HG03045 (cell line): ENCODE data around the gene SMIM31.

ENCODE experiments used
- ATAC-seq: cut with Tn5 transposase; IDR thresholded peaks from one replicate; pipeline ENCODE4 v1.9.1; 2021; ENCODE audit warnings: mild to moderate bottlenecking, moderate library complexity; ENCODE audit not compliant: unreplicated experiment

The SMIM31 gene

GRCh38 chr4:164783976-164784375 lies 30.0 kb downstream of the SMIM31 start:
- no peak for ATAC-seq

- ATAC-seq: no peak
Measured at GRCh38 chr4:164789047-164789446, 35.1 kb downstream of the SMIM31 start.

DNA sequence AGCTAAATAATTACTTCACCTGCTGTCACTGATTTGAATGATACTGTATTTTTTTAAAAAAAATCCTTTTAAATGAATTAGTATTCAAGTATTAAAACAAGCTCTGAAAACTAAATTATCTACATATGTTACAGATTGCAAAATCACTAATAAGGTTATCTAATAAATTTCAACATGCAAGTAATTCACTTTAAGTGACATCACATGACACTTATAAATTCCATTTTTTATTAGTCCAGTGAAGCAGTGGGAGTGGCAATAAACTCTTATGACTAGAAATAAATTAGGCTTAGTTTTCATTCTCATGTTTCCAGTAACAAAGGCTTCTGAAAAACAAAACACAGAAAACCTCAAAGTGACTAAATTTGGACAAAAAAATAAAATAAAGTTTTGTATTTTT lies 36.3 kb downstream of the SMIM31 start:
- ATAC-seq: no peak

GRCh38 chr4:164799410-164799809 lies 45.5 kb downstream of the SMIM31 start:
- ATAC-seq: no peak

DNA sequence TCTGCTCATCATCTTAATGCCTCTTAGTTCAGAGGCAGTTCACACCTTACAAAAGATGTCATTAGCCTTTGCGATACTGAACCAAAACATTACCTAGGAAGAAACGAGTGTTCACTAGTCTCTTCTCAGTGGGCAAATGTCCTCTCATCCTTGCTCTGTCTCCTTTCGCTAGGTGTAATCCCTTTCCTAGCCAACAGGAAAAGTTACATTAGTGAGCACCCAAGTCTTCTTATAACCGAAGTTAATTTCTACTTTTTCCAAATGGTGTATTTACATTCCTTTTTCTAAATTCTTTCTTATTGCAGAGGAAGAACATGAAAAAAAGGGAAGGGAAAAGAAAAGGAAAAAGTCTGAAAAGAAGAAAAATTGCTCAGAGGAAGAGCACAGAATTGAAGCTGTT lies 46.9 kb downstream of the SMIM31 start:
- ATAC-seq: no peak

DNA sequence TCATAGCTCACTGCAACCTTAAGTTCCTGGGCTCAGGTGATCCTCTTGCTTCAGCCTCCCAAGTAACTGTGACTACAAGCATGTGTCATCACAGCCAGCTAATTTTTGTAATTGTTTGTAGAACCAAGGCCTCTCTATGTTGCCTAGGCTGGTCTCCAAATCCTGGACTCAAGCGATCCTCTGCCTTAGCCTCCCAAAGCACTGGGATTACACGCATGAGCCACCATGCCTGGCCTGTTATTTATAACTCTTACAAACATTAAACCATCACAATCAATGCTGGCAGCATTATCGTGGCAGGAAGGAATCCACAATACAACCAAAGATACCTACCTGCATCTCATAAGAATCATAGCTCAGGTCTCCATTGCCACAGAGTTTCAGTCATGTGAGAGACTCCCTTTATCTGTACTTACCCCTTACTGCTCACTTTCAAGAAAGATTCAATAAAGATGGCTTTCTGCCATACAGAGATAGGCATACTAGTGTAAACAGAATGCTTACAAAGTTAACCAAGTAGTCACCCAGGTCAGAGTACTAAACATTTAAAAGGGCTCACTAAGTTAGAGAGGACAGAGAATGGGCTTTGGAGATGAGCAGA lies 48.5 kb downstream of the SMIM31 start:
- ATAC-seq: no peak

- ATAC-seq: no peak
Measured at GRCh38 chr4:164803702-164804101, 49.8 kb downstream of the SMIM31 start.

GRCh38 chr4:164807611-164808010 lies 53.7 kb downstream of the SMIM31 start:
- no peak for ATAC-seq

DNA sequence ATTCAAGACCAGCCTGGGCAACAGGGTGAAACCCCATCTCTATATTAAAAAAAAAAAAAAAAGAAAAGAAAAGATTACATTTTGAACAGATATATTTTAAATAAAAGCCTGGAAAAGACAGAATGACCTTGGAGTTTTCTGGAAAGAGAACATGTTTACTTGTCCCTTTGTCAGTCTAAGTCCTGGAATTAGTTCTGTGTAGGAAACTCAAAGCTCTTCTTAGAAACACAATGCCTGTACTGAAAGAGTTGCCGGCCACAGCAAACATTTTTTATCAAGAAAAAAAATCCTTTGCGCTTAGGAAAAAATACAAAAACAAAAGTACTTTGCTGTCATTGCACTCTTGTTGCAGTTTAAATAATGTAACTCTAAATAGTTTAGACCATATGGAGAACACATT lies 59.6 kb downstream of the SMIM31 start:
- ATAC-seq: no peak

DNA sequence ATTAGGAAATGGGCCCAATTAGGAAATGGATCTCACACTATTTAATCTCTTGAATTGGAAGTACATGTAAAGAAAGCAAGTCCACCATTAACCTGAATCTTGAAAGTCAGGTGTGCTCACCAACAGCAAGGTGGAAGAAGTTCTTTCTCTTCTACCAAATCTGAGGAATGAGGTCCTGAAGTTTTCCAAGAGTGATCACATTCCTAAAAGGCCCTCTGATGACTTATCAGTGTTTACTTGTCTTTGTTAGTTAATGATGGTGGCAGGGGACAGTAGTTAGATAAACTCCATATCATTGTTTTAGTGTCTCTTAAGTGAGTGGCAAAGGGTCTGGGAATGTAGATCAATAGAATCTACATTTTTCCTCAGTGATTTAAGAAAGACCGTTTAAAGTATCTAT lies 61.8 kb downstream of the SMIM31 start:
- no peak for ATAC-seq

DNA sequence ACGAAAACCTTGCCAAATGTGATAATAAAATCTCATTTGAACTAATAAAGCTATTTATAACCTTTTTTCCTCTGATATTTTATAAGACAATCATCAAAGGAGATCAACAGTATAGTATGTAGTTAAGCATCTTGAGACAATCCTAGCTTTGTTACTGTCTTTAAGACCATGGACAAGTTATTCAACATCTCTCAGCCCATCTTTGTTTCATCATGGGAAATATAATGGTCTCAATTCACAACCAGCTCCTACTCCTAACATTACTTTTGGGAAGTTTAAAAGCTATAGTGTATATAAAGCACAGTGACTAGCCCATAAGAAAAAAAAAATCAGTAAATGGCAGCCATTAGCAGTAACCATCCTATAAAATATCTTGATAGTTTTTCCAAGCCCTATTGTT lies 65.4 kb downstream of the SMIM31 start:
- no peak for ATAC-seq

DNA sequence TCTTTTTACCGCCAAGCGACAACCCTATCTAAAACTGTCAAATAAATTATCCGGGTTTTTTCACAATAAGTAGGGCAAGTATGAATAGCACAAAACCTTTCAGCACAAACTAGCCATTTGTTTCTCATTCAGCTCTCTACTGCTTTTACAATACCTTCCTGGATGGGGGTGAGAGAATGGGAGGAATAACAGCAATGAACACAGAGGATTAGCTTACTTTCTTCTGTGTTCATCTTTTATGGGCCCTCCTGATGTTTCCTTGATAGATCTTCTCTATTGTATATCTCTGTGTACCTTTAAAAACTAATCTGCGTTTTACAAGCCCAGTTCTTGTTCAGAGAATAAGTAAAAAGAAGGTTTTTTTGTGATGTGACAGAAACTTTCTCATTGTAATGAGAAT lies 67.8 kb downstream of the SMIM31 start:
- no peak for ATAC-seq

- no peak for ATAC-seq
Measured at GRCh38 chr4:164824581-164824980, 70.7 kb downstream of the SMIM31 start.

- no peak for ATAC-seq
Measured at GRCh38 chr4:164828955-164829354, 75.0 kb downstream of the SMIM31 start.

DNA sequence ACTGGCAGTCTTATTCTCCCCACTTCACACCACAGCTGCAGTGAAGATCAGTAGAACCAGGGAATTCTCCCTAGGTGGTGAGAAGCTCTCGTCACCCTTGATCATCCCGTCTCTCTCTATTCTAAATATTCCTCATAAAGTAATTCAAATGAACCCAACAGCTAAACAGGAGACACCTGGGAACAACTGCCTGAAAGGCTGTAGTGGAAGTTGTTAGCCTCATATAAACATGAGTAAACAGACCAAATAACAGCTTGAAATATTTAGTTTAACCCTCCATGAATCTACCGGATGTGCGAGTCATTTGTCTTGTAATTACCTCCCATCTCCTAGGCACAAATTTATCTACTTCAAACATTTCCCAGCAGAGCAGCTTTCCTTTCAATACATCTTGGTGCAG lies 92.6 kb downstream of the SMIM31 start:
- no peak for ATAC-seq

- no peak for ATAC-seq
Measured at GRCh38 chr4:164847016-164847415, 93.1 kb downstream of the SMIM31 start.

GRCh38 chr4:164847967-164848649 lies 94.2 kb downstream of the SMIM31 start:
- no peak for ATAC-seq
